ENCODE data around the gene NCAM1.

DNA sequence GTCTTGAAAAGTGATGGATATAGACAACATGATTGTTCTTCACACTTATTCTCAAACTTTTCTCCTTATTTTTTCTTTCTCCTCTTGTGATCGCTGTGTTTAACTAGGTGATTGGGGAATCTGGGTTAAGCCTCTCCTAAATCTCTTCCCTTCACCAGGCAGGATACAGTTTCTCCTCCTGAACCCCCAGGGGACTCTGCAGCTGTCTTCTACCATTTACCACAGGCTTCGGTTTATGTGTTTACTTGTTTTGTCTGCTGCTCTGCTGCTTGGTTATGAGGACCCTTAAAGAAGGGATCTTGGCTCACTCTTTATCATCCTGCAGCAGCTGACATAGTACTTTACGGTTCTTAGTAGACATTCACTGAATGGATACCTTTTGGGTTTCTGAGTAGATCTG is 124.2 kb downstream of the NCAM1 start:
- TF ChIP-seq, protein P1, sequence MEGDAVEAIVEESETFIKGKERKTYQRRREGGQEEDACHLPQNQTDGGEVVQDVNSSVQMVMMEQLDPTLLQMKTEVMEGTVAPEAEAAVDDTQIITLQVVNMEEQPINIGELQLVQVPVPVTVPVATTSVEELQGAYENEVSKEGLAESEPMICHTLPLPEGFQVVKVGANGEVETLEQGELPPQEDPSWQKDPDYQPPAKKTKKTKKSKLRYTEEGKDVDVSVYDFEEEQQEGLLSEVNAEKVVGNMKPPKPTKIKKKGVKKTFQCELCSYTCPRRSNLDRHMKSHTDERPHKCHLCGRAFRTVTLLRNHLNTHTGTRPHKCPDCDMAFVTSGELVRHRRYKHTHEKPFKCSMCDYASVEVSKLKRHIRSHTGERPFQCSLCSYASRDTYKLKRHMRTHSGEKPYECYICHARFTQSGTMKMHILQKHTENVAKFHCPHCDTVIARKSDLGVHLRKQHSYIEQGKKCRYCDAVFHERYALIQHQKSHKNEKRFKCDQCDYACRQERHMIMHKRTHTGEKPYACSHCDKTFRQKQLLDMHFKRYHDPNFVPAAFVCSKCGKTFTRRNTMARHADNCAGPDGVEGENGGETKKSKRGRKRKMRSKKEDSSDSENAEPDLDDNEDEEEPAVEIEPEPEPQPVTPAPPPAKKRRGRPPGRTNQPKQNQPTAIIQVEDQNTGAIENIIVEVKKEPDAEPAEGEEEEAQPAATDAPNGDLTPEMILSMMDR (IDR thresholded peaks at IDR 0.05): no peak
- no peak for TF ChIP-seq POLR2A (IDR thresholded peaks at IDR 0.05)

Data from Peyer's patch (tissue), 4 donors.